Natural killer cell (primary cell): ENCODE measurements around the gene APH1B. TPM values are rescaled to one million over a fixed set of nuclear protein-coding genes. Genes with fewer than 3 reads are reported as not detected.

Experiments used
- ATAC-seq, 3 donors: fragments of 150-1000 bp in 2 of 3; fragments of 200-7000 bp in 1 of 3; cut with Tn5 transposase; 1 replicate in 1 of 3; 2 replicates in 2 of 3; pipeline ENCODE4 v1.10.0; 2021; ENCODE audit warnings: mild to moderate bottlenecking in 2 of 3, moderate library complexity in 2 of 3
- DNase-seq, 2 donors: peaks; one replicate each; pipeline versions ENCODE4 v3.0.0 to v3.0.0-alpha.2; 2013 to 2021; ENCODE audit warnings: mixed read lengths in 1 of 2
- H3K27ac ChIP-seq: one replicate; pipeline ENCODE4 v1.5.1; 2013; ENCODE audit warnings: mild to moderate bottlenecking, low read length
- H3K27me3 ChIP-seq: one replicate; pipeline ENCODE4 v1.6.1; 2013; ENCODE audit warnings: low read length; ENCODE audit not compliant: control insufficient read depth, insufficient read depth
- H3K36me3 ChIP-seq: one replicate; pipeline ENCODE4 v1.6.1; 2013; ENCODE audit warnings: low read length; ENCODE audit not compliant: control insufficient read depth, insufficient read depth
- H3K4me1 ChIP-seq: one replicate; pipeline ENCODE4 v1.6.1; 2013; ENCODE audit warnings: low read length; ENCODE audit not compliant: control insufficient read depth, insufficient read depth
- H3K4me3 ChIP-seq: one replicate; pipeline ENCODE4 v1.5.1; 2013; ENCODE audit warnings: low read length
- H3K9me3 ChIP-seq: one replicate; pipeline ENCODE4 v1.6.1; 2013; ENCODE audit warnings: low read length; ENCODE audit not compliant: control insufficient read depth, insufficient read depth
- H3K27ac Mint-ChIP-seq, 2 donors: one replicate each; pipeline ENCODE4 v1.8.0; 2022; ENCODE audit warnings: mild to moderate bottlenecking in 2 of 2, mixed read lengths in 2 of 2, moderate library complexity in 1 of 2
- H3K27me3 Mint-ChIP-seq, 2 donors: one replicate each; pipeline ENCODE4 v1.8.0; 2022; ENCODE audit warnings: low read depth in 2 of 2, mixed read lengths in 2 of 2
- H3K36me3 Mint-ChIP-seq: one replicate; pipeline ENCODE4 v1.8.0; 2022; ENCODE audit warnings: mixed read lengths
- H3K4me1 Mint-ChIP-seq, 2 donors: one replicate each; pipeline ENCODE4 v1.8.0; 2022; ENCODE audit warnings: mixed read lengths in 2 of 2
- H3K4me3 Mint-ChIP-seq: one replicate; pipeline ENCODE4 v1.8.0; 2022; ENCODE audit warnings: mild to moderate bottlenecking, moderate library complexity, mixed read lengths
- H3K9me3 Mint-ChIP-seq, 2 donors: one replicate each; pipeline ENCODE4 v1.8.0; 2022; ENCODE audit warnings: mixed read lengths in 2 of 2
- WGBS: methylation state at CpG from one replicate; pipeline ENCODE4 v1.1.7; 2013; ENCODE audit warnings: missing lambda C conversion rate; ENCODE audit not compliant: insufficient coverage; 5-methylcytosine and 5-hydroxymethylcytosine counted together
- intact Hi-C: fragments of 100-400 bp; cut with micrococcal nuclease; formaldehyde crosslinking; loops from one replicate; pipeline ENCODE4 v1.14.2; 2022
- total RNA-seq, 4 donors: library from RNA; stranded (reverse); fragments of 120-200 nt in 1 of 4; gene quantifications; one replicate each; pipeline versions ENCODE4 v1.2.3 to v1.2.4, GENCODE V29; 2013 to 2022
- TF ChIP-seq, protein P1 (sequence below): fragments of 200-600 bp; IDR thresholded peaks from one replicate; pipeline ENCODE4 v1.8.0; 2022; ENCODE audit warnings: antibody characterized with exemption

The APH1B gene
- total RNA-seq, 3 donors from 2014 or later (not counting 1 experiment from before 2014, with no cell fraction given) = 8.6 to 12.4 (median 9.9) TPM

DNA sequence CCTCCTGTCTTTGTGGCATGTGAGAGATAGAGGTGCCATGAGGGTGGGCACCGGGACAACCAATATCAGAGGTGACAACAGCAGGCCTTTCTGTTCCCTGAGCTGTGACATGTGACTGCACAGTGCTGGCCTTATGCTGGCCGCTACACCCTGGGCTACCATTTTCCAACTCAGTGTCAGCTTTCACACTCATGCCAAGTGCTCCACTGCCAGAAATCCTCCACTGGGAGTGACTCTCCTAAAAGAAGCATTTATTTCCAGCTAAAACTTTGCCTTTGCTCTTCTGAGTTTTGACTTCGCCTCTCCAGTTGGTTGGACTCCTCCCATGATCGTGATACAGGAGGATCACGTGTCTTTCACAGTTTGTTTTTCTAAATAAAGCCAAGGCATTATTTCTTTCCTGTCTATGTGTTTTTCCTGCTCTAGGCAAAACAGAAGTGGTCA is 72.8 kb downstream of the APH1B start:
- H3K27ac Mint-ChIP-seq = no peak overlapping the region
- H3K36me3 Mint-ChIP-seq = no peaks in the 10 kb centered on the region
- TF ChIP-seq, protein P1, sequence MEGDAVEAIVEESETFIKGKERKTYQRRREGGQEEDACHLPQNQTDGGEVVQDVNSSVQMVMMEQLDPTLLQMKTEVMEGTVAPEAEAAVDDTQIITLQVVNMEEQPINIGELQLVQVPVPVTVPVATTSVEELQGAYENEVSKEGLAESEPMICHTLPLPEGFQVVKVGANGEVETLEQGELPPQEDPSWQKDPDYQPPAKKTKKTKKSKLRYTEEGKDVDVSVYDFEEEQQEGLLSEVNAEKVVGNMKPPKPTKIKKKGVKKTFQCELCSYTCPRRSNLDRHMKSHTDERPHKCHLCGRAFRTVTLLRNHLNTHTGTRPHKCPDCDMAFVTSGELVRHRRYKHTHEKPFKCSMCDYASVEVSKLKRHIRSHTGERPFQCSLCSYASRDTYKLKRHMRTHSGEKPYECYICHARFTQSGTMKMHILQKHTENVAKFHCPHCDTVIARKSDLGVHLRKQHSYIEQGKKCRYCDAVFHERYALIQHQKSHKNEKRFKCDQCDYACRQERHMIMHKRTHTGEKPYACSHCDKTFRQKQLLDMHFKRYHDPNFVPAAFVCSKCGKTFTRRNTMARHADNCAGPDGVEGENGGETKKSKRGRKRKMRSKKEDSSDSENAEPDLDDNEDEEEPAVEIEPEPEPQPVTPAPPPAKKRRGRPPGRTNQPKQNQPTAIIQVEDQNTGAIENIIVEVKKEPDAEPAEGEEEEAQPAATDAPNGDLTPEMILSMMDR = no peak
- Histone ChIP-seq H3K9me3 (no peaks in the 10 kb centered on the region), H3K27me3 (no peaks in the 10 kb centered on the region), H3K27ac (no peak overlapping the region), H3K4me1 (no peaks in the 10 kb centered on the region), H3K4me3 (no peak overlapping the region), H3K36me3 (no peaks in the 10 kb centered on the region)
- no peaks in the 10 kb centered on the region for H3K4me1 Mint-ChIP-seq
- H3K9me3 Mint-ChIP-seq = no peaks in the 10 kb centered on the region
- WGBS = 88% methylated on average over 5 of the region's 5 CpGs
- peaks cover 0 to 4% of the 10 kb centered on the region in 2 donors for H3K27me3 Mint-ChIP-seq
- no peak overlapping the region for H3K4me3 Mint-ChIP-seq
- intact Hi-C loops = loop anchor here (2.0 kb wide), 1 partner anchor 21 kb away; no protein-coding TSS in a partner anchor
- DNase-seq (no peak), ATAC-seq (no peak)

DNA sequence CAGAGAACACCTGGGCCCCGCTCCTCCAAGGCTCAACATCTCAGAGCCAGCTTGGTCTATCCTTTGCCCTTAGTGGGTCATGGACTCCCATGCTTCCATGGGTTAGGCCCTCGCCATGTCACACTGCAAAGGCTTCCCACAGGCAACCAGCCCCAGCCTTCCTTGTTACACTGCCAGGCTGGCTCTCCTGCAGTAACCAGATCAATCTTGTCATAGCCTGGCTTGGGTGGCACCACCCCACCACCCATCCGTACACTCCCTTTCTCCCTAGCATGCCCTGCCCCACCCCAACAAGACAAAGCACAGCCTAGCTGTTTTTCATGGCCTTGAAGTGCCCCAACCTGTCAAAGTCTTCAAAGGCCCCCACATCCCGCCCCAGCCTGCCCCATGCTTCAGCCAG is 73.8 kb downstream of the APH1B start:
- TF ChIP-seq, protein P1 = no peak
- intact Hi-C loops = loop anchor here (2.0 kb wide), 1 partner anchor 20 kb away; no protein-coding TSS in a partner anchor
- H3K36me3 ChIP-seq = no peaks in the 10 kb centered on the region
- H3K27me3 ChIP-seq = no peaks in the 10 kb centered on the region
- no peak overlapping the region for H3K4me3 ChIP-seq
- no peaks in the 10 kb centered on the region for H3K4me1 ChIP-seq
- H3K9me3 ChIP-seq = no peaks in the 10 kb centered on the region
- H3K27ac ChIP-seq = no peak overlapping the region
- ATAC-seq (no peak), DNase-seq (no peak)
- Mint-ChIP-seq H3K9me3 (no peaks in the 10 kb centered on the region), H3K4me3 (no peak overlapping the region), H3K27me3 (peaks cover 0 to 7% of the 10 kb centered on the region in 2 donors), H3K4me1 (no peaks in the 10 kb centered on the region), H3K27ac (no peak overlapping the region), H3K36me3 (no peaks in the 10 kb centered on the region)
- WGBS = 90% methylated on average over 4 of the region's 4 CpGs

GRCh38 chr15:63352808-63353207 is 75.4 kb downstream of the APH1B start:
- Histone ChIP-seq H3K36me3 (no peaks in the 10 kb centered on the region), H3K4me1 (no peaks in the 10 kb centered on the region), H3K9me3 (no peaks in the 10 kb centered on the region), H3K4me3 (no peak overlapping the region), H3K27ac (no peak overlapping the region), H3K27me3 (no peaks in the 10 kb centered on the region)
- Mint-ChIP-seq H3K27ac (no peak overlapping the region), H3K27me3 (peaks cover 0 to 7% of the 10 kb centered on the region in 2 donors), H3K4me1 (no peaks in the 10 kb centered on the region), H3K36me3 (no peaks in the 10 kb centered on the region), H3K4me3 (no peak overlapping the region), H3K9me3 (no peaks in the 10 kb centered on the region)
- TF ChIP-seq, protein P1 = no peak
- intact Hi-C loops = no loop called here
- ATAC-seq (no peak), DNase-seq (no peak)
- 90% methylated on average over 3 of the region's 4 CpGs for WGBS

GRCh38 chr15:63353261-63353660 is 75.9 kb downstream of the APH1B start:
- 82% methylated on average over 8 of the region's 8 CpGs for WGBS
- Histone ChIP-seq H3K27me3 (no peaks in the 10 kb centered on the region), H3K27ac (no peak overlapping the region), H3K4me1 (no peaks in the 10 kb centered on the region), H3K36me3 (no peaks in the 10 kb centered on the region), H3K4me3 (no peak overlapping the region), H3K9me3 (no peaks in the 10 kb centered on the region)
- TF ChIP-seq, protein P1 = no peak
- no peaks in the 10 kb centered on the region for H3K36me3 Mint-ChIP-seq
- H3K9me3 Mint-ChIP-seq = no peaks in the 10 kb centered on the region
- H3K27ac Mint-ChIP-seq = no peak overlapping the region
- DNase-seq (no peak), ATAC-seq (no peak)
- H3K4me1 Mint-ChIP-seq = no peaks in the 10 kb centered on the region
- peaks cover 0 to 7% of the 10 kb centered on the region in 2 donors for H3K27me3 Mint-ChIP-seq
- intact Hi-C loops = no loop called here
- H3K4me3 Mint-ChIP-seq = no peak overlapping the region
